Gastroesophageal sphincter (tissue), 3 donors: ENCODE data around the gene PHLDB3.

Source experiments
- POLR2A ChIP-seq, 2 donors: fragments of 450-650 bp; IDR thresholded peaks; one replicate each; pipeline ENCODE4 v1.6.1; 2017; ENCODE audit warnings: antibody characterized with exemption in 2 of 2, mild to moderate bottlenecking in 2 of 2, moderate library complexity in 1 of 2
- TF ChIP-seq, protein P1 (sequence below), 4 experiments: fragments of 200-600 bp in 2 of 4; fragments of 450-650 bp in 2 of 4; sonication (generic) in 1 of 4; IDR thresholded peaks; one replicate each; pipeline ENCODE4 v1.5.1; 2017 to 2019; ENCODE audit warnings: antibody characterized with exemption in 4 of 4, mild to moderate bottlenecking in 2 of 4, moderate library complexity in 2 of 4

- TF ChIP-seq, protein P1, sequence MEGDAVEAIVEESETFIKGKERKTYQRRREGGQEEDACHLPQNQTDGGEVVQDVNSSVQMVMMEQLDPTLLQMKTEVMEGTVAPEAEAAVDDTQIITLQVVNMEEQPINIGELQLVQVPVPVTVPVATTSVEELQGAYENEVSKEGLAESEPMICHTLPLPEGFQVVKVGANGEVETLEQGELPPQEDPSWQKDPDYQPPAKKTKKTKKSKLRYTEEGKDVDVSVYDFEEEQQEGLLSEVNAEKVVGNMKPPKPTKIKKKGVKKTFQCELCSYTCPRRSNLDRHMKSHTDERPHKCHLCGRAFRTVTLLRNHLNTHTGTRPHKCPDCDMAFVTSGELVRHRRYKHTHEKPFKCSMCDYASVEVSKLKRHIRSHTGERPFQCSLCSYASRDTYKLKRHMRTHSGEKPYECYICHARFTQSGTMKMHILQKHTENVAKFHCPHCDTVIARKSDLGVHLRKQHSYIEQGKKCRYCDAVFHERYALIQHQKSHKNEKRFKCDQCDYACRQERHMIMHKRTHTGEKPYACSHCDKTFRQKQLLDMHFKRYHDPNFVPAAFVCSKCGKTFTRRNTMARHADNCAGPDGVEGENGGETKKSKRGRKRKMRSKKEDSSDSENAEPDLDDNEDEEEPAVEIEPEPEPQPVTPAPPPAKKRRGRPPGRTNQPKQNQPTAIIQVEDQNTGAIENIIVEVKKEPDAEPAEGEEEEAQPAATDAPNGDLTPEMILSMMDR (IDR thresholded peaks at IDR 0.05) = no peak
- no peak for TF ChIP-seq POLR2A (IDR thresholded peaks at IDR 0.05)
Observed at GRCh38 chr19:43465468-43466120, 39.0 kb downstream of the PHLDB3 start, which contains the start of gene LYPD3.
